ENCODE measurements around the gene CIDEC. TPM values are rescaled to one million over a fixed set of nuclear protein-coding genes. Genes with fewer than 3 reads are reported as not detected.

Gene CIDEC
- total RNA-seq, 1 donor, result not detected

- Histone ChIP-seq H3K27ac (ENCODE audit: low read depth, low read length) (no peak overlapping the region), H3K4me3 (ENCODE audit: insufficient read depth, low read length) (no peak overlapping the region), H3K79me2 (ENCODE audit: insufficient read depth, low read length) (no peaks in the 10 kb centered on the region), H4K20me1 (ENCODE audit: insufficient read depth, low read length) (no peaks in the 10 kb centered on the region), H2AFZ (ENCODE audit: low read length) (no peak overlapping the region), H3K9me3 (ENCODE audit: low read depth, low read length) (no peaks in the 10 kb centered on the region), H3K36me3 (ENCODE audit: insufficient read depth, low read length) (no peaks in the 10 kb centered on the region), H3K4me2 (ENCODE audit: insufficient read depth, low read length) (no peak overlapping the region), H3K27me3 (ENCODE audit: insufficient read depth, low read length) (no peaks in the 10 kb centered on the region), H3K4me1 (ENCODE audit: insufficient read depth, low read length) (peaks cover 19% of the 10 kb centered on the region)
- TF ChIP-seq CTCF (IDR thresholded peaks at IDR 0.05; ENCODE audit: extremely low read depth, low read depth, low read length), result no peak
- DNase-seq (ENCODE audit: insufficient read length, low spot score, missing footprints), result no peak
Observed at GRCh38 chr3:9906480-9906879, 26.4 kb upstream of the CIDEC start.

DNA sequence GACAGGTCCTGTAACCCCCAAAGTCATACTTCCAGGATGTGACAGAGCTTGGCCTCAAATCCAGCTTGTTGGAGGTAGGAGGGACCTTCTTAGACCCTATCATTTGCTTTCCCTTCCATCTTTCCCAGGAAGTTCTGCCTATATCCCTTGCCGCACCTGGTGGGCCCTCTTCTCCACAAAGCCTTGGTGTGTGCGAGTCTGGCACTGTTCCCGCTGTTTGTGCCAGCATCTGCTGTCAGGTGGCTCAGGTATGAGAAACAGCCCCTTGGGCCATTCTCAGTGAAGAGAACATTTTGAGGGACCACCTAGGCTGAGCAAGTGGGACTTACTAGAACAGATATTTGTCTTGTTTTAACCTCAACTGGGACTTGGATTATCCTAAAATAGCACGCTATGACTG lies 23.9 kb upstream of the CIDEC start:
- Histone ChIP-seq H3K27ac (ENCODE audit: low read depth, low read length) (peak overlapping the region; percentile 67), H3K27me3 (ENCODE audit: insufficient read depth, low read length) (no peaks in the 10 kb centered on the region), H3K4me2 (ENCODE audit: insufficient read depth, low read length) (peak overlapping the region; percentile 81), H2AFZ (ENCODE audit: low read length) (peak overlapping the region; percentile 83), H3K4me1 (ENCODE audit: insufficient read depth, low read length) (peaks cover 26% of the 10 kb centered on the region), H3K9me3 (ENCODE audit: low read depth, low read length) (no peaks in the 10 kb centered on the region), H3K79me2 (ENCODE audit: insufficient read depth, low read length) (no peaks in the 10 kb centered on the region), H4K20me1 (ENCODE audit: insufficient read depth, low read length) (no peaks in the 10 kb centered on the region), H3K36me3 (ENCODE audit: insufficient read depth, low read length) (no peaks in the 10 kb centered on the region), H3K4me3 (ENCODE audit: insufficient read depth, low read length) (no peak overlapping the region)
- no peak for DNase-seq (ENCODE audit: insufficient read length, low spot score, missing footprints)
- TF ChIP-seq CTCF (IDR thresholded peaks at IDR 0.05; ENCODE audit: extremely low read depth, low read depth, low read length), result no peak

DNA sequence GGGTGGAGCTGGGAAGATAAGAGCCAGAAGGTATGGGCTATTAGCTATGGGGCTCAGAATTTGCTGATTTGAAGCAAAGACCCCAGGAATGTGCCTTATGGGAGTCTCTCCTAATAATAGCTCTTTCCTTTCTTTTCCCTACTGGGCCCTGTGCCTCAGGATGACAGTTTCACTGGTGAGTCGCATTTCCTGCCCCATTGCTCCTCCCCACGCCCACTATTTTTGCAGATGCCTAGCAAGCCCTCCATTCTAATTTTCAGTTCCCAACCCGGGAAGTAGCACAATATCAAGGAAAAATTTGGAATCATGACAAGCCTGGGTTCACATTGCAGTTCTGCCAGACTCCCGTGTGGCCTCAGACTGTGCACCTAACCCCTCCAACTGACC lies 23.2 kb upstream of the CIDEC start:
- Histone ChIP-seq H3K9me3 (ENCODE audit: low read depth, low read length) (no peaks in the 10 kb centered on the region), H2AFZ (ENCODE audit: low read length) (peak overlapping the region; percentile 83), H3K27ac (ENCODE audit: low read depth, low read length) (peak overlapping the region; percentile 67), H3K79me2 (ENCODE audit: insufficient read depth, low read length) (no peaks in the 10 kb centered on the region), H3K4me1 (ENCODE audit: insufficient read depth, low read length) (peaks cover 31% of the 10 kb centered on the region), H3K4me2 (ENCODE audit: insufficient read depth, low read length) (peak overlapping the region; percentile 81), H3K36me3 (ENCODE audit: insufficient read depth, low read length) (no peaks in the 10 kb centered on the region), H3K4me3 (ENCODE audit: insufficient read depth, low read length) (peak overlapping the region; percentile 48), H3K27me3 (ENCODE audit: insufficient read depth, low read length) (no peaks in the 10 kb centered on the region), H4K20me1 (ENCODE audit: insufficient read depth, low read length) (no peaks in the 10 kb centered on the region)
- DNase-seq (ENCODE audit: insufficient read length, low spot score, missing footprints), result no peak
- TF ChIP-seq CTCF (IDR thresholded peaks at IDR 0.05; ENCODE audit: extremely low read depth, low read depth, low read length), result no peak

DNA sequence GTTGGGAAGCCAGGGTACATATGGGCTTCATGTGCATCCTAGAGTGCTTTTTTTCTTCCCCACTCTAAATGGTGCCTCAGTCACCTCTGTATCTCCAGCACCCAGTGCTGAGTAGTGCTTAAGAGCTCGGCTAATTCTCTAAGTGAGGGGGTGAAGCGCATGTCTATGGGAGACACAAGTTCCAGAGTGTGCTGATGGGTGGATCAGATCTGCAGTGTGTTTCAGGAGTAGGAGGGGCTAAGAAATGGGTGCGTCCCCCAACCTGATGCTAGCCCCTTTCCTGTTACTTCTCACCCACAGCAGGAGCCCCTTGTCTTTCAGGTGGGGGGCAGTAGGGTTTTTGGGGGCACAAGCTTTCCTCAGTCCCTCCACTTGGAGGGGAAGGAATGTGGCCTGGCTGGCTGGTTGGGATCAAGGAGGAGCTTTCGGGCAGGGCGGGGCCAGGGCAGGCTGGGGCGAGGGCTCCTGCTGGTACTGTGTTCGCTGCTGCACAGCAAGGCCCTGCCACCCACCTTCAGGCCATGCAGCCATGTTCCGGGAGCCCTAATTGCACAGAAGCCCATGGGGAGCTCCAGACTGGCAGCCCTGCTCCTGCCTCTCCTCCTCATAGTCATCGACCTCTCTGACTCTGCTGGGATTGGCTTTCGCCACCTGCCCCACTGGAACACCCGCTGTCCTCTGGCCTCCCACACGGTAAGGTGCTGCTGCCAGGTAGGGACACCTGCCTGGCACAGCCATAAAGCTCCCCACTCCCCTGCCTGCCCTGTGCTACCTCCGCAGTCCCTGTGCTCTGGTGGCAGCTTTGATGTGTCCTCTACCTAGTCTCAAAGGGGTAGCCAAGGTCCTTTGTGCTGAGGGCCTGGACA lies 22.6 kb upstream of the CIDEC start, which contains the start of gene IL17RE:
TSS of gene IL17RE (plus strand) at position 477 of the 866 bp plus-strand sequence. CDS start at position 562, 85 bp downstream.
- H3K4me3 ChIP-seq (ENCODE audit: insufficient read depth, low read length), result peak within 1 kb of the TSS; percentile 48
- peaks cover 33% of the 10 kb centered on the region for H3K4me1 ChIP-seq (ENCODE audit: insufficient read depth, low read length)

More for the DNA sequence above, 22.6 kb upstream of the CIDEC start, which contains the start of gene IL17RE:
- peak within 1 kb of the TSS; percentile 83 for H2AFZ ChIP-seq (ENCODE audit: low read length)
- H3K27me3 ChIP-seq (ENCODE audit: insufficient read depth, low read length), result no peaks in the 10 kb centered on the region
- no peaks in the 10 kb centered on the region for H4K20me1 ChIP-seq (ENCODE audit: insufficient read depth, low read length)
- TF ChIP-seq CTCF (IDR thresholded peaks at IDR 0.05; ENCODE audit: extremely low read depth, low read depth, low read length), result no peak
- H3K36me3 ChIP-seq (ENCODE audit: insufficient read depth, low read length), result no peaks in the 10 kb centered on the region
- H3K9me3 ChIP-seq (ENCODE audit: low read depth, low read length), result no peaks in the 10 kb centered on the region
- peak within 1 kb of the TSS; percentile 67 for H3K27ac ChIP-seq (ENCODE audit: low read depth, low read length)
- no peaks in the 10 kb centered on the region for H3K79me2 ChIP-seq (ENCODE audit: insufficient read depth, low read length)
- DNase-seq (ENCODE audit: insufficient read length, low spot score, missing footprints), result no peak
- H3K4me2 ChIP-seq (ENCODE audit: insufficient read depth, low read length), result peak within 1 kb of the TSS; percentile 81

Data from osteoblast (primary cell).